Activated naive CD4-positive, alpha-beta T cell treated with anti-CD3 and anti-CD28 coated beads for 36 hours (primary cell): ENCODE results near the gene SEPSECS. TPM values are rescaled to one million over a fixed set of nuclear protein-coding genes. Genes with fewer than 3 reads are reported as not detected.
A peak's percentile ranks its signal among the peaks of the same experiment; 100 is the strongest.

ENCODE experiments used
- CTCF ChIA-PET: fragments of 350-600 bp; sonication (Branson Sonifier 250); formaldehyde crosslinking; loops from one replicate; lab custom pipeline; 2021; ENCODE audit warnings: antibody characterized with exemption; lab: Charles Lee
- DNase-seq: peaks from one replicate; pipeline ENCODE4 v3.0.0-alpha.2; 2020
- H3K27ac Mint-ChIP-seq: one replicate; pipeline ENCODE4 v1.8.0; 2021; ENCODE audit warnings: mild to moderate bottlenecking, mixed read lengths
- H3K27me3 Mint-ChIP-seq: one replicate; pipeline ENCODE4 v1.8.0; 2021; ENCODE audit warnings: low read depth, mixed read lengths
- H3K36me3 Mint-ChIP-seq: one replicate; pipeline ENCODE4 v1.8.0; 2021; ENCODE audit warnings: low read depth, mixed read lengths
- H3K4me1 Mint-ChIP-seq: one replicate; pipeline ENCODE4 v1.8.0; 2021; ENCODE audit warnings: low read depth, mixed read lengths
- H3K4me3 Mint-ChIP-seq: one replicate; pipeline ENCODE4 v1.8.0; 2021; ENCODE audit warnings: mild to moderate bottlenecking, moderate library complexity, mixed read lengths
- H3K9me3 Mint-ChIP-seq: one replicate; pipeline ENCODE4 v1.8.0; 2021; ENCODE audit warnings: mixed read lengths
- intact Hi-C: fragments of 100-400 bp; cut with micrococcal nuclease; formaldehyde crosslinking; loops from one replicate; pipeline ENCODE4 v1.15.1; 2023
- total RNA-seq, 2 experiments: library from RNA; stranded (reverse); gene quantifications; one replicate each; pipeline ENCODE4 v1.2.3, GENCODE V29; 2021

SEPSECS gene
- total RNA-seq, 2 experiments from 2014 or later: 14.7 to 17.9 TPM

DNA sequence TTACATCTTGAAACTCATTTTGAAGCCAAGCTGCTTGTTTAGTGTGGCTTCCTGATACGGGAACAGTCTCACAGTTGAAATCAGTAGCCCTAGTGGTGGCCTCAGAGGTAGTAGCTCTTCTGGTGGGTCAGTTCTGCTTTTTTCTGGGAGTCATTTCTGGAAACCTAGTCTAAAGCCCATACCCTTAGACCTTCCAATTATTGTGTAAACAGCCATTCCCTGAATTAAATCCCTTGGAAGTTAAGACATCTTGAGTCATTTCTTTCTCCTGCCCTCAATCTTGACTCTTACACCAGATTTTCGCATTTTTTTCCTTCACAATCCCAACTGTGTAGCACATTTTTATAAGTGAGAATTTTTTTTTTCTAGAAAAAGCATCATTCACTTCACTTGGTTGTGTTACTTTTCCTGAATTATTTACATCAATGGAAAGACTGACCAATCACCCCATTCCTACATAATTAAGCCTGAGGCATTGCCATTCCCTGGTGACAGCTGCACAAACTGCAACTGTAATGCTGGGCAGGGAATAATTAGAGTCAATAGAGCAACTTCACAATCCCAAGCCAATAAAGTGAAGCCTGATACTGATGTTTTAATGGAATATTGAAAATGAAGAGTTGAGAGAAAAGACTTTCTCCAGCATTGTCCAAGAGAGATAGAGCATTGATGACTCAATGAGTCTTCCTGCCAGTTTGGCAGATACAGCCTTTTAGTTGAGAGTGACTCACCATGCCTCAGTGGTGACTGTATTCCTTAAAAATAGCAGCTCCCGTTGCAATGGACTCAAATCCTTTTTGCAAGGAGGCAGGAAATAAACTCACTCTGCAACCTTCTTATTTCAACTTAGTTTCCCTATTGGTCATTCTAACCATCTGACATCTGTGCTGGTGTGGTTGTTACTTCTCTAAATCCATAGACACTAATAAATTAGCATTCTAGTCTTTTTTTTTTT is 13.0 kb upstream of the SEPSECS start:
- DNase-seq: no peak
- H3K4me3 Mint-ChIP-seq: no peak overlapping the region
- H3K27ac Mint-ChIP-seq: no peak overlapping the region
- peaks cover 16% of the 10 kb centered on the region for H3K4me1 Mint-ChIP-seq
- peaks cover 7% of the 10 kb centered on the region for H3K36me3 Mint-ChIP-seq
- CTCF ChIA-PET: interaction anchor here (0.9 kb wide), 1 partner anchor 17 kb away, joined by 3 read pairs; no protein-coding TSS in a partner anchor
- no peaks in the 10 kb centered on the region for H3K27me3 Mint-ChIP-seq
- no peaks in the 10 kb centered on the region for H3K9me3 Mint-ChIP-seq
- intact Hi-C loops: no loop called here

DNA sequence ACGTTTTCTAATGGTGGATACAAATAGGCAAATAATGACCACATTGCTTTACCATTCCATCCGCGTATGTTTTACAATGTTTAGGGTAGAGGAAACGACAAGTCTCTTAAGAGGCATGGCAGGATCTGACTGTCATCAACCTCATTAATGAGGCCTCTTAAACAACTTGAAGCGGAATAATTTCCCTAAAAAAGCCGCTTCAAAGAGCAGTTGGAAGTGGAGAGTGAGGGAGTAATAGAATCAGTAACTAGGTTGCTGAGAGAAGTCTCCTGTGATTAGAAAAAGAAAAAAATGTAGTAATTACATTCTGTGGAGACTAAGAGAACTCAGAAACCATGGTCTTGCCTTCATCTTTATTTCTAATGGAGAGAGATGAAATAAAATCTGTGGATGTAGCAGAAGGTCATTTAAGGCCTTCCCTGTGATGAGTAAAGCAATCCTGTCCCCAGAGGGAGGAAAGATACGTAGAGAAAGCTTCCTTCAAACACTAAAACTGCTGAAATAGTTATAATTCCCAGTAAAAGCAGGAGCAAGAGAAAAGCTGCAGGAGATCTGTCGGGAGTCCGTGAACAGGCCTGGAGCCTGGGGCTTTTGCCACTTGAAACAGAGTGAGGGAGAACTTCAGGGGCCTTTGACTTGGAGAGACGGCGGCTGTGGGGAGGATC is 11.1 kb upstream of the SEPSECS start:
- Mint-ChIP-seq H3K36me3 (peaks cover 14% of the 10 kb centered on the region), H3K27ac (no peak overlapping the region), H3K9me3 (peaks cover 1% of the 10 kb centered on the region), H3K27me3 (no peaks in the 10 kb centered on the region), H3K4me3 (no peak overlapping the region), H3K4me1 (peaks cover 13% of the 10 kb centered on the region)
- CTCF ChIA-PET: no interaction called here
- no peak for DNase-seq
- intact Hi-C loops: no loop called here

DNA sequence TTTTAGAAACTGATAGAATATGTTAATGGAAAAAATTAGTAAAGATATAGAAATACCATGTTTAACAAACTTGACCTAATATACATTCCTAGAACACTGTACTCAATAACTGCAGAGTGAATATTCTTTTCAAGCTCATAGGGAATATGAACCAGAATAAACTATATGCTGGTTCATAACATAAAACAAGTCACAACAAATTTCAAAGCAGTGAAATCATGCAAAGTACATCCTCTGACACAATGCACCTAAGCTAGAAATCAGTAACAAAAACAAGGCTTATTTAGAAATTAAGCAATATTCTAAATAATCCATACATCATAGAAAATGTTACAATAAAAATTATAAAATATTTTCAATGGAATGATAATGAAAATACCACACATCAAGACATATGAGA is 9.2 kb upstream of the SEPSECS start:
- H3K27me3 Mint-ChIP-seq: no peaks in the 10 kb centered on the region
- CTCF ChIA-PET: interaction anchor here (0.8 kb wide), 2 partner anchors 196 to 198 kb away, joined by 3 to 6 read pairs; no protein-coding TSS in a partner anchor
- H3K4me1 Mint-ChIP-seq: peaks cover 18% of the 10 kb centered on the region
- H3K9me3 Mint-ChIP-seq: peaks cover 3% of the 10 kb centered on the region
- H3K4me3 Mint-ChIP-seq: no peak overlapping the region
- H3K27ac Mint-ChIP-seq: no peak overlapping the region
- intact Hi-C loops: no loop called here
- no peak for DNase-seq
- H3K36me3 Mint-ChIP-seq: peaks cover 23% of the 10 kb centered on the region

DNA sequence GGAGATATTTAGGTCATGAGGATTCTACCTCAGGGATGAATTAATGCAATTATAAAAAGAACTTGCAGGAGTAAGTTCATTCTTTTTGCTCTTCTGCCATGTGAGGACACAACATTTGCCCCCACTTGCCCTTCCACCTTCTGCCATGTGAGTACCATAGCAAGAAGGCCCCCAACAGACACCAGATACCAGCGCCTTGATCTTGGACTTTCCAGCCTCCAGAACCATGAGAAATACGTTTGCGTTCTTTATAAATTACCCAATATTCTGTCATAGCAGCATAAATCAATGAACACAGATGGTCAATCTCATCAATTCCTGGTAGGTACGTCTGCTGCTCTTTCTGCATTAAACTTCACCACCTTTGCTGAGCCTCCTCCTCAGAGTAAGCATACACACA is 5.7 kb upstream of the SEPSECS start:
- peaks cover 27% of the 10 kb centered on the region for H3K4me1 Mint-ChIP-seq

DNA sequence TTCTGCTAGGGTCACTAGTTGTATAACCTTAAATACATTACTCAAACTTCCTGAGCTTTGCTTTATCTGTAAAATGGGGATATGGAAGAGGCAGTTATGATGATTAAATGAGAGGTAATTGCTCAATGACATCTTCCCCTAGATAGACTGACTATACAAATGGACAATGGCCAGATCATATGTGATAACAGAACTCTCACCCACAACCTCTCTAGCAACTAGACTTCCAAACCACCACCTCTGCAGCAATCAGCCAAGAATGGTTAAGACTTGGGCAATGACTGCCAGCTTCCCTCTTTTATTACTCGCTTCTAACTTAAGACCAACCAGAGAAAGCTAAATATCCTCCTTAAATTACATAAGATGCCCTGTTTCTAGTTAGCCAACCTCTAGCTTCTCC is 2.9 kb upstream of the SEPSECS start:
- peaks cover 3% of the 10 kb centered on the region for H3K9me3 Mint-ChIP-seq
- peaks cover 36% of the 10 kb centered on the region for H3K4me1 Mint-ChIP-seq
- CTCF ChIA-PET: interaction anchor here (1.3 to 1.7 kb wide), 2 partner anchors 16 to 72 kb away, joined by 3 to 6 read pairs; no protein-coding TSS in a partner anchor
- no peak overlapping the region for H3K4me3 Mint-ChIP-seq
- H3K27ac Mint-ChIP-seq: no peak overlapping the region
- intact Hi-C loops: no loop called here
- no peaks in the 10 kb centered on the region for H3K27me3 Mint-ChIP-seq
- DNase-seq: no peak
- peaks cover 27% of the 10 kb centered on the region for H3K36me3 Mint-ChIP-seq

More for the DNA sequence above, 5.7 kb upstream of the SEPSECS start:
- CTCF ChIA-PET: no interaction called here
- no peak for DNase-seq
- peaks cover 3% of the 10 kb centered on the region for H3K9me3 Mint-ChIP-seq
- intact Hi-C loops: no loop called here
- no peaks in the 10 kb centered on the region for H3K27me3 Mint-ChIP-seq
- no peak overlapping the region for H3K27ac Mint-ChIP-seq
- H3K4me3 Mint-ChIP-seq: no peak overlapping the region
- peaks cover 22% of the 10 kb centered on the region for H3K36me3 Mint-ChIP-seq

DNA sequence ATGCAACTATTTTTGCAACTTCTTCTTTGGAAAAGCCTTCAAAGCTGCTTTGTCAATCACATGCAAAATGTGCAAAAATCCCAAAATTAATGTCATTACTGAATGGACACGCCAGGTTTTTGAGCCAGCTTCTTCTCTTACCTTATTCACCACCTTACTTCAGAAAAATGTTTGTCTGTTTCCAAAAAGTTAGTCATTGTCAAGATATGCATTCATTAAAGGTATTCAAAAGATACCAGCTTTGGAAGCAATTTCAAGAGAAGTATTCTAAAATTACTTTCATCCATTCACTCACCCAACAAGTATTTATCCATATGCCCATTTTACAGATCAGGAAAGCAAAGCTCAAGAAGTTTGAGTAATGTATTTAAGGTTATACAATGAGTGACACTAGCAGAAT is 2.3 kb upstream of the SEPSECS start:
- H3K36me3 Mint-ChIP-seq: peaks cover 26% of the 10 kb centered on the region
- H3K27me3 Mint-ChIP-seq: no peaks in the 10 kb centered on the region
- intact Hi-C loops: no loop called here
- CTCF ChIA-PET: interaction anchor here (0.5 to 1.8 kb wide), 4 partner anchors 15 to 324 kb away, joined by 3 to 6 read pairs (median 5); no protein-coding TSS in a partner anchor
- H3K4me1 Mint-ChIP-seq: peaks cover 39% of the 10 kb centered on the region
- DNase-seq: no peak
- no peak overlapping the region for H3K4me3 Mint-ChIP-seq
- H3K9me3 Mint-ChIP-seq: peaks cover 3% of the 10 kb centered on the region
- H3K27ac Mint-ChIP-seq: no peak overlapping the region

DNA sequence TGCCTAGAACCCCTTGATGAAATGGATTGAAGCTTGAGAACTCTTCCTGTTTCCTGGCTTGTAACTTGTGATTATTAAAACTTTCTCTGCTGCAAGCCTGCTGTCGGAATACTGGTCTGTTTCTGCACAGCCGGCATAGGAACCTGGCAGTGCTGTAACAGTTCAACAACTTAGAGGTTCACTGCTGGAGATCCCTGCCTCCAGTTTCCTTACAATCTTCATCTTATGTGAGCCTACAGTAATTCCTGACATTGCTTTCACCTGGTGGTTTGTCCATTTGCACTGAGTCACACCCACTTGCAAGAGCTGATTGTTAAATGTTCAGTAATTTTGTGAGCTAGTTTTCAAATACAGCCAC is 1.3 kb upstream of the SEPSECS start:
- Mint-ChIP-seq H3K27ac (peak overlapping the region; percentile 99), H3K36me3 (peaks cover 29% of the 10 kb centered on the region), H3K27me3 (no peaks in the 10 kb centered on the region), H3K4me1 (peaks cover 40% of the 10 kb centered on the region), H3K9me3 (peaks cover 3% of the 10 kb centered on the region), H3K4me3 (peak overlapping the region; percentile 93)
- intact Hi-C loops: loop anchor here (2.0 kb wide), 1 partner anchor 699 kb away; no protein-coding TSS in a partner anchor
- CTCF ChIA-PET: interaction anchor here (0.7 to 2.6 kb wide), 6 partner anchors 16 to 151 kb away, joined by 3 to 19 read pairs (median 5); partner anchors contain the start of gene ZCCHC4
- DNase-seq: peak; percentile 9

DNA sequence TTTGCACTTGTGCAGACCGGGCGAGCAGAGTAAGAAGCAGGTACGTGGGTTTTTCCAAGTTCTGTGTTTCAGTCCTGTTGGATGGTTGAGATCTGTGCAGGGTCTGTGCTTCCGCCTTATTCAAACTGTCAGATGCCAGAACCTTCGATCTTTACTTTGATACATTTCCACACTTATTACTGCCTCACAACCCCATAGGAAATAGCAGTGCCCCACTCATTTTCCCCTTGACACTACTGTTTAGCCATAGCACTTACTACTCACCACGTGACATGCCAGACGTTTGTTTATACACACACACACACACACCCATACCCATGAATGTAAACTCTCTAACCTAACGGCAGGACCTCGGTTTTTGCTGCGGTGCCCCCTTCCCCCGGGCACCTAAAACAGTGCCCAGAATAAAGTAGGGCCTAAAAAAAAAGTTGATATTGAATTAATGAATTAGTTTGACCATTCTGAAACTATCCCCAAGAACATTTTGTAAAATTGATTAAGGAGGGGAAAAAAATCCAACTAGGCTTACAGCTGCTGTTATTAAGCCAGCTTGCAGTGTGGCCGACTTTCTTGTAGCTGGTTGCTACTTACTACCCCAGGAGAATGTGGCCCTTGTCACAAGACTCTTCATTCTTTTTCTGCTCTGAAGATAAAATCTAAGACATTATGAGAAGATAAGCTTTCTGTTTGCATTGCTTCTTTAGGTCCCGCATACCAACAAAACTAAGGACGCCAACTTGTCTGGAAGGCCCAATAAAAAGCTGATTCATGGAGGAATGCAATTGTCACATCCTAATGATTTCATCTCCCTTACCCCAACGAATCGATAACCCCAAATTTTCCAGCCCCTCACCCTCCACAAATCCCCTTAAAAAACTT is 704 bp upstream of the SEPSECS start:
- Mint-ChIP-seq H3K36me3 (peaks cover 23% of the 10 kb centered on the region), H3K9me3 (no peaks in the 10 kb centered on the region), H3K4me3 (peak overlapping the region; percentile 93), H3K4me1 (peaks cover 34% of the 10 kb centered on the region), H3K27me3 (no peaks in the 10 kb centered on the region), H3K27ac (peak overlapping the region; percentile 99)
- DNase-seq: no peak
- intact Hi-C loops: loop anchor here (1.0 to 2.0 kb wide), 10 partner anchors 18 to 1827 kb away; partner anchors contain the start of genes ANAPC4, DHX15, SMIM20 and ZCCHC4
- CTCF ChIA-PET: interaction anchor here (0.6 to 2.6 kb wide), 10 partner anchors 16 to 218 kb away, joined by 3 to 19 read pairs (median 4); partner anchors contain the start of gene ZCCHC4

DNA sequence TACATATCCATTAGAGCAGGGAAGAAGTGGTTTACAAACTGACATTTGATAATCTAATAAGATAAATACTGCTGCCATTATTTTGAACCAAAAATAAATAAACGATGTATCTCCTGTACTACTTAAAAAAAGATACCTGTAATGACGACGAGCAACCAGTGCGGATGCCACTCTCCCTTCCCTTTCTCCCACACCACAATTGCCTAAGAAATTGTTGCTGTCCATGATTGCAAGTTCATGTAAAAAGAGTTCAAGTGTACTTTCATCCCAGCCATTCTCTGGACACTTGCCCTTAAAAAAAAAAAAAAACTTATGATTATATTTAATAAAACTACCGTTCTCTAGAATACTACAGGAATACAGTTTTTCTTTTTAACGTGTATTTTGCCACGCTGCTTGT is 1.4 kb downstream of the SEPSECS start:
- peaks cover 19% of the 10 kb centered on the region for H3K36me3 Mint-ChIP-seq
- peak overlapping the region; percentile 99 for H3K27ac Mint-ChIP-seq
- peaks cover 31% of the 10 kb centered on the region for H3K4me1 Mint-ChIP-seq
- peak overlapping the region; percentile 93 for H3K4me3 Mint-ChIP-seq
- CTCF ChIA-PET: no interaction called here
- intact Hi-C loops: no loop called here
- H3K9me3 Mint-ChIP-seq: no peaks in the 10 kb centered on the region
- no peak for DNase-seq
- no peaks in the 10 kb centered on the region for H3K27me3 Mint-ChIP-seq

DNA sequence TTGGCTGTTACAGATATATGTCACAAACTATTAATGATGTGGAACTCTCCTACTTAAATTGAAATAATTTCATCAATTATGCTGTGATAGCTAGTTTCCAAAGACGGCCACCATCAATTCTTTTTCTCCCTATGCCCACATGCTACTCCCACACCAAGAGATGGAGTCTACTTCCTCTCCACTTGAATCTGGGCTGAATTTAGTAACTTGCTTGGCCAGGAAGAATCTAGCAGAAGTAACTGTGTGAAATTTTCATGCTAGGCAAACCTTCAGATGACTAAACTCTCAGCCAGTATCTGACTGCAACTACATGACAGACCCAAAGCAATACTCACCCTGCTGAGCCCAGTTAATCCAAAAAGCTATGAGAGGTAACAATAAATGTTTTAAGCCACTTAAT is 3.2 kb downstream of the SEPSECS start:
- Mint-ChIP-seq H3K9me3 (no peaks in the 10 kb centered on the region), H3K27me3 (no peaks in the 10 kb centered on the region)

DNA sequence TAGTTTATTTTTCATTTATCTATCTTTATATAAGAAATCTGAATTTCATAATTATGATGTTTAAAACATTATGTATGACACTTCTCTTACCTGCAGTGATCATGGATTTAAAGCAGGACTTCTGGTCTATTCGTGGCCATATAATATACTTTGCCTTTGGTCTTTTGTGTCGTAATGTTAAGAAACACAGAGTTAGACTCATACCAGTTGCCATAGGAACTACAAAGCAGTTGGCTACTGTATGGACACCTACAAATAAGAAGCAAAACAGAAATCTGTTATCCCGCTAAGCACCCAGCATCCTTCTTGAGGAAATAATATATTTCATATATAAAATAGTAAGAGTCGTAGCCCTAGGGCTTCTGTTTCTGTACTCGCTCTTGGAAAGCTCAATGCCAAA is 4.3 kb downstream of the SEPSECS start:
- peaks cover 15% of the 10 kb centered on the region for H3K4me1 Mint-ChIP-seq
- intact Hi-C loops: no loop called here
- H3K27ac Mint-ChIP-seq: no peak overlapping the region
- H3K27me3 Mint-ChIP-seq: no peaks in the 10 kb centered on the region
- no peak overlapping the region for H3K4me3 Mint-ChIP-seq
- CTCF ChIA-PET: interaction anchor here (0.8 kb wide), 1 partner anchor 34 kb away, joined by 4 read pairs; no protein-coding TSS in a partner anchor
- no peaks in the 10 kb centered on the region for H3K9me3 Mint-ChIP-seq
- H3K36me3 Mint-ChIP-seq: peaks cover 15% of the 10 kb centered on the region
- no peak for DNase-seq

More for the DNA sequence above, 3.2 kb downstream of the SEPSECS start:
- DNase-seq: no peak
- CTCF ChIA-PET: interaction anchor here (0.7 kb wide), 1 partner anchor 16 kb away, joined by 3 read pairs; no protein-coding TSS in a partner anchor
- H3K27ac Mint-ChIP-seq: no peak overlapping the region
- H3K36me3 Mint-ChIP-seq: peaks cover 17% of the 10 kb centered on the region
- peaks cover 23% of the 10 kb centered on the region for H3K4me1 Mint-ChIP-seq
- H3K4me3 Mint-ChIP-seq: no peak overlapping the region
- intact Hi-C loops: no loop called here
